Liver (tissue), 9 donors: ENCODE results near the gene PDZD2. TPM values are rescaled to one million over a fixed set of nuclear protein-coding genes. Genes with fewer than 3 reads are reported as not detected.

Experiments used
- DNase-seq: peaks from one replicate; pipeline ENCODE4 v3.0.0-alpha.2; 2017; ENCODE audit warnings: low spot score
- H3K27ac ChIP-seq, 2 donors: one replicate each; pipeline ENCODE4 v1.7.0; 2013; ENCODE audit warnings: inconsistent platforms in 2 of 2, low read length in 2 of 2, control low read depth in 1 of 2, low read depth in 1 of 2, mild to moderate bottlenecking in 1 of 2
- H3K27me3 ChIP-seq, 4 donors: one replicate each; pipeline versions ENCODE4 v1.6.1 to v1.7.0; 2013; ENCODE audit warnings: low read length in 3 of 4, inconsistent platforms in 1 of 4, mild to moderate bottlenecking in 1 of 4, moderate library complexity in 1 of 4; ENCODE audit not compliant: control insufficient read depth in 4 of 4, insufficient read depth in 4 of 4
- H3K36me3 ChIP-seq, 4 donors: one replicate each; pipeline versions ENCODE4 v1.6.1 to v1.7.0; 2013; ENCODE audit warnings: low read length in 3 of 4, mild to moderate bottlenecking in 3 of 4, low read depth in 1 of 4, moderate library complexity in 1 of 4; ENCODE audit not compliant: control insufficient read depth in 4 of 4, insufficient read depth in 3 of 4
- H3K4me1 ChIP-seq, 4 donors: one replicate each; pipeline versions ENCODE4 v1.6.1 to v1.7.0; 2013; ENCODE audit warnings: low read length in 3 of 4, mild to moderate bottlenecking in 3 of 4, moderate library complexity in 1 of 4; ENCODE audit not compliant: control insufficient read depth in 4 of 4, insufficient read depth in 4 of 4
- H3K4me3 ChIP-seq, 3 donors: one replicate each; pipeline versions ENCODE4 v1.6.1 to v1.7.0; 2013; ENCODE audit warnings: low read length in 3 of 3, control low read depth in 1 of 3, low read depth in 1 of 3, mild to moderate bottlenecking in 1 of 3
- H3K9ac ChIP-seq, 2 donors: one replicate each; pipeline ENCODE4 v1.7.0; 2013; ENCODE audit warnings: low read length in 2 of 2, mild to moderate bottlenecking in 2 of 2, moderate library complexity in 2 of 2, control low read depth in 1 of 2, low read depth in 1 of 2
- H3K9me3 ChIP-seq, 4 donors: one replicate each; pipeline versions ENCODE4 v1.6.1 to v1.7.0; 2013; ENCODE audit warnings: low read length in 3 of 4; ENCODE audit not compliant: control insufficient read depth in 4 of 4
- CTCF ChIP-seq: fragments of 150-350 bp; IDR thresholded peaks from 2 replicates; pipeline ENCODE4 v1.5.1; 2017; ENCODE audit warnings: improper control_type of control experiment, low read depth, low read length; ENCODE audit not compliant: missing input control
- EGR1 ChIP-seq, 2 donors: IDR thresholded peaks; 2 replicates each; pipeline ENCODE4 v1.6.1; 2016 to 2018; ENCODE audit warnings: antibody characterized with exemption in 2 of 2, low read depth in 2 of 2
- FOXA1 ChIP-seq: IDR thresholded peaks from 2 replicates; pipeline ENCODE4 v1.6.1; 2016; ENCODE audit warnings: antibody characterized with exemption
- FOXA2 ChIP-seq: IDR thresholded peaks from 2 replicates; pipeline ENCODE4 v1.6.1; 2016; ENCODE audit warnings: antibody characterized with exemption
- GABPA ChIP-seq, 2 donors: IDR thresholded peaks in 1 of 2; conservative IDR thresholded peaks in 1 of 2; 2 replicates each; pipeline ENCODE4 v1.6.1; 2016; ENCODE audit warnings: antibody characterized with exemption in 2 of 2, mild to moderate bottlenecking in 1 of 2, moderate library complexity in 1 of 2
- HNF4A ChIP-seq, 2 donors: conservative IDR thresholded peaks; 2 replicates each; pipeline ENCODE4 v1.6.1; 2016; ENCODE audit warnings: antibody characterized with exemption in 2 of 2, mild to moderate bottlenecking in 2 of 2
- HNF4G ChIP-seq: IDR thresholded peaks from 2 replicates; pipeline ENCODE4 v1.6.1; 2016; ENCODE audit warnings: antibody characterized with exemption
- JUND ChIP-seq, 2 donors: IDR thresholded peaks; 2 replicates each; pipeline ENCODE4 v1.6.1; 2016; ENCODE audit warnings: antibody characterized with exemption in 2 of 2
- MAX ChIP-seq: IDR thresholded peaks from 2 replicates; pipeline ENCODE4 v1.6.1; 2016; ENCODE audit warnings: antibody characterized with exemption
- NR2F2 ChIP-seq: IDR thresholded peaks from 2 replicates; pipeline ENCODE4 v1.6.1; 2016; ENCODE audit warnings: antibody characterized with exemption
- RAD21 ChIP-seq, 2 donors: IDR thresholded peaks; 2 replicates each; pipeline ENCODE4 v1.6.1; 2016; ENCODE audit warnings: antibody characterized with exemption in 2 of 2, mild to moderate bottlenecking in 2 of 2
- REST ChIP-seq: IDR thresholded peaks from 2 replicates; pipeline ENCODE4 v1.6.1; 2016; ENCODE audit warnings: antibody characterized with exemption, mild to moderate bottlenecking
- RXRA ChIP-seq, 2 donors: IDR thresholded peaks; 2 replicates each; pipeline ENCODE4 v1.6.1; 2017 to 2018; ENCODE audit warnings: antibody characterized with exemption in 2 of 2, mild to moderate bottlenecking in 1 of 2
- SP1 ChIP-seq: IDR thresholded peaks from 2 replicates; pipeline ENCODE4 v1.6.1; 2018; ENCODE audit warnings: antibody characterized with exemption, mild to moderate bottlenecking
- TAF1 ChIP-seq: conservative IDR thresholded peaks from 2 replicates; pipeline ENCODE4 v1.6.1; 2016; ENCODE audit warnings: antibody characterized with exemption, mild to moderate bottlenecking
- YY1 ChIP-seq: IDR thresholded peaks from 2 replicates; pipeline ENCODE4 v1.6.1; 2016; ENCODE audit warnings: antibody characterized with exemption, mild to moderate bottlenecking
- WGBS: extraction: QIAGEN DNeasy Blood & Tissue Kit; methylation state at CpG from one replicate; pipeline ENCODE4 v1.1.7; 2013; 5-methylcytosine and 5-hydroxymethylcytosine counted together
- polyA plus RNA-seq, 2 donors: library from polyadenylated mRNA; stranded (reverse) in 1 of 2; unstranded in 1 of 2; fragments of 200-250 nt in 1 of 2; fragments of >200 nt in 1 of 2; fragmentation: Nextera tagmentation in 1 of 2; extraction: Ambion mirVana in 1 of 2; gene quantifications; one replicate each; pipeline versions ENCODE4 v1.2.1 to v1.2.3, GENCODE V29; 2013 to 2015
- total RNA-seq, 2 donors: library from RNA; depleted of rRNA; stranded (reverse); fragments of >200 nt; gene quantifications; one replicate each; pipeline ENCODE4 v1.2.3, GENCODE V29; 2014
- TF ChIP-seq, protein P1 (sequence below): IDR thresholded peaks from 2 replicates; pipeline ENCODE4 v1.6.1; 2016; ENCODE audit warnings: antibody characterized with exemption
- TF ChIP-seq, protein P2 (sequence below): IDR thresholded peaks from 2 replicates; pipeline ENCODE4 v1.6.1; 2016; ENCODE audit warnings: antibody characterized with exemption
- donor health status: healthy.
- donor health status: healthy.
- donor health status: healthy.
- donor health status: healthy.
- donor health status: healthy.

PDZD2 gene
- total and polyA plus RNA-seq, 4 donors = 0.27 to 1.1 (median 0.54) TPM

GRCh38 chr5:31900296-31900865 lies 261.4 kb downstream of the PDZD2 start:
- Histone ChIP-seq H3K27me3 (no peaks in the 10 kb centered on the region), H3K9me3 (peaks cover 0 to 2% (median 0%) of the 10 kb centered on the region in 4 donors), H3K4me1 (no peaks in the 10 kb centered on the region), H3K27ac (no peak overlapping the region), H3K9ac (no peak overlapping the region), H3K4me3 (no peak overlapping the region), H3K36me3 (no peaks in the 10 kb centered on the region)
- 73% methylated on average over 5 of the region's 5 CpGs for WGBS
- no peak for DNase-seq
- no peak for TF ChIP-seq HNF4G

GRCh38 chr5:31901807-31902530 lies 263.0 kb downstream of the PDZD2 start:
- no peak overlapping the region for H3K4me3 ChIP-seq
- no peaks in the 10 kb centered on the region for H3K4me1 ChIP-seq
- no peaks in the 10 kb centered on the region for H3K27me3 ChIP-seq
- H3K27ac ChIP-seq = no peak overlapping the region
- H3K9me3 ChIP-seq = peaks cover 0 to 2% (median 0%) of the 10 kb centered on the region in 4 donors
- TF ChIP-seq EGR1 (IDR thresholded peaks at IDR 0.05; ENCODE audit: low read depth in 2 of 2) (no peak), HNF4A (conservative IDR thresholded peaks at IDR 0.05) (no peak), GABPA (IDR thresholded peaks at IDR 0.05 in 1 of 2, conservative IDR thresholded peaks at IDR 0.05 in 1 of 2) (no peak), TAF1 (no peak), HNF4G (no peak), YY1 (no peak), REST (no peak), RXRA (IDR thresholded peaks at IDR 0.05) (no peak), JUND (IDR thresholded peaks at IDR 0.05) (no peak), CTCF (no peak), NR2F2 (no peak), SP1 (no peak), RAD21 (IDR thresholded peaks at IDR 0.05) (no peak), FOXA2 (no peak), FOXA1 (no peak), MAX (no peak)
- TF ChIP-seq, protein P1, sequence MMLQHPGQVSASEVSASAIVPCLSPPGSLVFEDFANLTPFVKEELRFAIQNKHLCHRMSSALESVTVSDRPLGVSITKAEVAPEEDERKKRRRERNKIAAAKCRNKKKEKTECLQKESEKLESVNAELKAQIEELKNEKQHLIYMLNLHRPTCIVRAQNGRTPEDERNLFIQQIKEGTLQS = no peak
- TF ChIP-seq, protein P2, sequence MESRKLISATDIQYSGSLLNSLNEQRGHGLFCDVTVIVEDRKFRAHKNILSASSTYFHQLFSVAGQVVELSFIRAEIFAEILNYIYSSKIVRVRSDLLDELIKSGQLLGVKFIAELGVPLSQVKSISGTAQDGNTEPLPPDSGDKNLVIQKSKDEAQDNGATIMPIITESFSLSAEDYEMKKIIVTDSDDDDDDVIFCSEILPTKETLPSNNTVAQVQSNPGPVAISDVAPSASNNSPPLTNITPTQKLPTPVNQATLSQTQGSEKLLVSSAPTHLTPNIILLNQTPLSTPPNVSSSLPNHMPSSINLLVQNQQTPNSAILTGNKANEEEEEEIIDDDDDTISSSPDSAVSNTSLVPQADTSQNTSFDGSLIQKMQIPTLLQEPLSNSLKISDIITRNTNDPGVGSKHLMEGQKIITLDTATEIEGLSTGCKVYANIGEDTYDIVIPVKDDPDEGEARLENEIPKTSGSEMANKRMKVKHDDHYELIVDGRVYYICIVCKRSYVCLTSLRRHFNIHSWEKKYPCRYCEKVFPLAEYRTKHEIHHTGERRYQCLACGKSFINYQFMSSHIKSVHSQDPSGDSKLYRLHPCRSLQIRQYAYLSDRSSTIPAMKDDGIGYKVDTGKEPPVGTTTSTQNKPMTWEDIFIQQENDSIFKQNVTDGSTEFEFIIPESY = no peak
- H3K9ac ChIP-seq = no peak overlapping the region
- WGBS = 69% methylated on average over 8 of the region's 8 CpGs
- no peak for DNase-seq
- no peaks in the 10 kb centered on the region for H3K36me3 ChIP-seq
